GM19240 (cell line): Measurements from ENCODE around the gene LRRC75A.

ENCODE experiments used
- DNase-seq: peaks from one replicate; pipeline ENCODE4 v3.0.0; 2011; ENCODE audit warnings: low spot score; ENCODE audit not compliant: insufficient read length

LRRC75A gene

GRCh38 chr17:16435925-16436886 is 55.8 kb downstream of the LRRC75A start:
- no peak for DNase-seq

- DNase-seq = no peak
These were observed 57.3 kb downstream of the LRRC75A start for GRCh38 chr17:16434662-16435061.

- no peak for DNase-seq
These were observed 58.5 kb downstream of the LRRC75A start for GRCh38 chr17:16433514-16433913.

- DNase-seq = no peak
These were observed 60.0 kb downstream of the LRRC75A start for GRCh38 chr17:16432017-16432416.

GRCh38 chr17:16430650-16431049 is 61.3 kb downstream of the LRRC75A start:
- DNase-seq = no peak

- no peak for DNase-seq
These were observed 62.9 kb downstream of the LRRC75A start for GRCh38 chr17:16429083-16429482.

- no peak for DNase-seq
These were observed 63.7 kb downstream of the LRRC75A start for GRCh38 chr17:16428098-16428882.

GRCh38 chr17:16427020-16427419 is 65.0 kb downstream of the LRRC75A start:
- DNase-seq = no peak

- no peak for DNase-seq
These were observed 66.0 kb downstream of the LRRC75A start for GRCh38 chr17:16425698-16426659.

GRCh38 chr17:16425202-16425601 is 66.8 kb downstream of the LRRC75A start:
- DNase-seq = no peak

- DNase-seq = no peak
These were observed 68.6 kb downstream of the LRRC75A start for GRCh38 chr17:16423226-16423872.

- DNase-seq = no peak
These were observed 69.6 kb downstream of the LRRC75A start for GRCh38 chr17:16422416-16422815.

- DNase-seq = no peak
These were observed 72.1 kb downstream of the LRRC75A start for GRCh38 chr17:16419929-16420271.

GRCh38 chr17:16419074-16419928 is 72.7 kb downstream of the LRRC75A start:
- DNase-seq = no peak

- DNase-seq = no peak
These were observed 73.3 kb downstream of the LRRC75A start for GRCh38 chr17:16418685-16419068.

GRCh38 chr17:16417896-16418684 is 73.9 kb downstream of the LRRC75A start:
- no peak for DNase-seq

- DNase-seq = no peak
These were observed 74.6 kb downstream of the LRRC75A start for GRCh38 chr17:16417399-16417798.

GRCh38 chr17:16415031-16415924 is 76.7 kb downstream of the LRRC75A start, which contains the start of gene TRPV2:
TRPV2 (plus strand) TSS chr17:16415571; CDS start chr17:16417669, 2,098 bp downstream.
- no peak for DNase-seq
